H1 (cell line): Measurements from ENCODE around the gene KSR2. TPM values are rescaled to one million over a fixed set of nuclear protein-coding genes. Genes with fewer than 3 reads are reported as not detected.

Source experiments
- BACH1 ChIP-seq: IDR thresholded peaks from 2 replicates; pipeline ENCODE4 v1.6.1; 2012; ENCODE audit warnings: low read length, improper control_type of control experiment
- CTBP2 ChIP-seq: IDR thresholded peaks from 2 replicates; pipeline ENCODE4 v1.7.0; 2011; ENCODE audit warnings: borderline replicate concordance, mild to moderate bottlenecking, moderate library complexity, mixed read lengths, low read length; ENCODE audit not compliant: insufficient read depth, insufficient read length
- KDM5A ChIP-seq: fragments of 200-600 bp; IDR thresholded peaks from 2 replicates; pipeline ENCODE4 v1.7.1; 2012; ENCODE audit warnings: mild to moderate bottlenecking, low read length, inconsistent platforms, mixed read lengths
- MAFK ChIP-seq: IDR thresholded peaks from 2 replicates; pipeline ENCODE4 v1.6.1; 2012; ENCODE audit warnings: low read depth, mild to moderate bottlenecking, improper control_type of control experiment, low read length
- SP4 ChIP-seq: IDR thresholded peaks from 2 replicates; pipeline ENCODE4 v1.6.1; 2012; ENCODE audit warnings: low read length, inconsistent platforms
- polyA plus RNA-seq, 7 experiments: library from polyadenylated mRNA; depleted of rRNA in 3 of 7; stranded (reverse) in 5 of 7; unstranded in 2 of 7; fragments of >200 nt in 5 of 7; fragments of 200-250 nt in 2 of 7; gene quantifications; 1 replicate in 5 of 7; 2 replicates in 1 of 7; 4 replicates in 1 of 7; pipeline versions ENCODE4 v1.2.1 to v1.2.3, GENCODE V29; 2011 to 2013; ENCODE audit warnings: missing spikeins in 2 of 7, mixed read lengths in 2 of 7
- total RNA-seq: library from RNA; stranded (reverse); fragmentation: NEBNext Ultra II Directional; extraction: Animal tissue kit (Norgen Biotek cat#: 25700); gene quantifications from 2 replicates; pipeline ENCODE4 v1.2.1, GENCODE V29; 2021

Gene KSR2
- total and polyA plus RNA-seq, 2 of the 8 experiments (the other 6 are each of a cell fraction or from before 2014, with no cell fraction given) = 0.74 to 2.2 TPM

DNA sequence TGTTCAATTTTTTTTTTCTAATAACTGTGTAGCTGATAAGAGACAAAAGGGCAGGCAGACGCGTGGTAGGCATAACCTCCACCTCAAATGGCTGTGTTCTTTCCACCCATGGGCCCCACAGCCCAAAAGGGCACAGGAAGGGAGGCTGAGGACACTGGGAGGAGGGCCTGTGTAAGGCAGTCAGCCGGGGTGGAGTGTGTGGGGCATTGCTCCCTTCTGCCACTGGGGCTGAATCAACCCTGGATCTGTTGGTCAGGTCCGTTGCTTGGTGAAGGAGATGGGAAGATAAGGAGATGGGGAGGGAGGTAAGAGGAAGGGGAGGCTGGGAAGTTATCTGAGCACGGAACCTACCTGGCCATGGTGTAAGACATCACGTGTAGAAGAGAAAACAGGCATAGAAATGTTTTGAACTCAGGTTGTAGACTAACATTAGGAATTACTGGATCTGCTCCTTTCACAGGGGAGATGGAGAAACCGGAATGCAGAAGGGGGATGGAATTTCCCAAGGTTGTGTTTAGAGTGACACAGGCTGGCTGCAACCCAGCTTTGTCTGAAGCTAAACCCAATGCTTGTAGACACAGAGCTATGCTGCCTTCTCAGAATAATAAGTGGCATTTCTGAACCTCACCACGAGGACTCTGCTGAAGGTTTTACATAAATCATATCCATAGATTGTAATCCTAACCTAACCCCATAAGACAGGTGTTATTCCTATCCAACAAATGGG, 468.9 kb downstream of the KSR2 start (continued):
- TF ChIP-seq CTBP2 = no peak
- no peak for TF ChIP-seq MAFK
- TF ChIP-seq KDM5A = no peak
- TF ChIP-seq SP4 = no peak
- no peak for TF ChIP-seq BACH1
